Measurements from ENCODE around the gene EIF3F.

Gene EIF3F

GRCh38 chr11:8013833-8014232, 26.7 kb downstream of the EIF3F start:
- H3K9ac ChIP-seq (ENCODE audit: low read length), result no peak overlapping the region
- peaks cover 6% of the 10 kb centered on the region for H3K4me1 ChIP-seq (ENCODE audit: insufficient read depth, low read length)
- no peaks in the 10 kb centered on the region for H3K9me3 ChIP-seq (ENCODE audit: low read length)
- H3K27me3 ChIP-seq (ENCODE audit: control insufficient read depth in 1 of 2, insufficient read depth in 2 of 2, low read length in 2 of 2), result no peaks in the 10 kb centered on the region
- H3K27ac ChIP-seq (ENCODE audit: low read depth, low read length), result no peak overlapping the region
- H3K36me3 ChIP-seq (ENCODE audit: insufficient read depth, low read length), result no peaks in the 10 kb centered on the region
- H3K4me3 ChIP-seq (ENCODE audit: low read depth in 1 of 2, low read length in 2 of 2), result no peak overlapping the region

- Histone ChIP-seq H3K9ac (ENCODE audit: low read length) (no peak overlapping the region), H3K4me3 (ENCODE audit: low read depth in 1 of 2, low read length in 2 of 2) (no peak overlapping the region), H3K36me3 (ENCODE audit: insufficient read depth, low read length) (no peaks in the 10 kb centered on the region), H3K27me3 (ENCODE audit: control insufficient read depth in 1 of 2, insufficient read depth in 2 of 2, low read length in 2 of 2) (no peaks in the 10 kb centered on the region), H3K4me1 (ENCODE audit: insufficient read depth, low read length) (peaks cover 11% of the 10 kb centered on the region), H3K27ac (ENCODE audit: low read depth, low read length) (no peak overlapping the region), H3K9me3 (ENCODE audit: low read length) (no peaks in the 10 kb centered on the region)
Observed at GRCh38 chr11:8015753-8016239, 28.7 kb downstream of the EIF3F start.

- peaks cover 11% of the 10 kb centered on the region for H3K4me1 ChIP-seq (ENCODE audit: insufficient read depth, low read length)
- no peak overlapping the region for H3K27ac ChIP-seq (ENCODE audit: low read depth, low read length)
- H3K9me3 ChIP-seq (ENCODE audit: low read length), result no peaks in the 10 kb centered on the region
- no peak overlapping the region for H3K4me3 ChIP-seq (ENCODE audit: low read depth in 1 of 2, low read length in 2 of 2)
- no peak overlapping the region for H3K9ac ChIP-seq (ENCODE audit: low read length)
- no peaks in the 10 kb centered on the region for H3K36me3 ChIP-seq (ENCODE audit: insufficient read depth, low read length)
- no peaks in the 10 kb centered on the region for H3K27me3 ChIP-seq (ENCODE audit: control insufficient read depth in 1 of 2, insufficient read depth in 2 of 2, low read length in 2 of 2)
Observed at GRCh38 chr11:8016440-8016839, 29.3 kb downstream of the EIF3F start.

- H3K4me1 ChIP-seq (ENCODE audit: insufficient read depth, low read length), result peaks cover 11% of the 10 kb centered on the region
- H3K27me3 ChIP-seq (ENCODE audit: control insufficient read depth in 1 of 2, insufficient read depth in 2 of 2, low read length in 2 of 2), result no peaks in the 10 kb centered on the region
- H3K36me3 ChIP-seq (ENCODE audit: insufficient read depth, low read length), result no peaks in the 10 kb centered on the region
- H3K27ac ChIP-seq (ENCODE audit: low read depth, low read length), result no peak overlapping the region
- H3K9me3 ChIP-seq (ENCODE audit: low read length), result no peaks in the 10 kb centered on the region
- H3K4me3 ChIP-seq (ENCODE audit: low read depth in 1 of 2, low read length in 2 of 2), result no peak overlapping the region
- H3K9ac ChIP-seq (ENCODE audit: low read length), result no peak overlapping the region
Observed at GRCh38 chr11:8017071-8017470, 29.9 kb downstream of the EIF3F start.

GRCh38 chr11:8017894-8018483, 30.9 kb downstream of the EIF3F start:
- H3K27ac ChIP-seq (ENCODE audit: low read depth, low read length), result peak overlapping the region; percentile 69

GRCh38 chr11:8018484-8019313, 31.6 kb downstream of the EIF3F start:
- peak overlapping the region; percentile 64 to 73 for H3K4me3 ChIP-seq (ENCODE audit: low read depth in 1 of 2, low read length in 2 of 2)
- peak overlapping the region; percentile 69 for H3K27ac ChIP-seq (ENCODE audit: low read depth, low read length)
- no peak overlapping the region for H3K9ac ChIP-seq (ENCODE audit: low read length)
- no peaks in the 10 kb centered on the region for H3K27me3 ChIP-seq (ENCODE audit: control insufficient read depth in 1 of 2, insufficient read depth in 2 of 2, low read length in 2 of 2)
- peaks cover 11% of the 10 kb centered on the region for H3K4me1 ChIP-seq (ENCODE audit: insufficient read depth, low read length)
- H3K36me3 ChIP-seq (ENCODE audit: insufficient read depth, low read length), result no peaks in the 10 kb centered on the region
- no peaks in the 10 kb centered on the region for H3K9me3 ChIP-seq (ENCODE audit: low read length)

More at GRCh38 chr11:8017894-8018483, 30.9 kb downstream of the EIF3F start:
- no peaks in the 10 kb centered on the region for H3K27me3 ChIP-seq (ENCODE audit: control insufficient read depth in 1 of 2, insufficient read depth in 2 of 2, low read length in 2 of 2)
- H3K4me3 ChIP-seq (ENCODE audit: low read depth in 1 of 2, low read length in 2 of 2), result peak overlapping the region; percentile 64 to 73
- H3K36me3 ChIP-seq (ENCODE audit: insufficient read depth, low read length), result no peaks in the 10 kb centered on the region
- H3K9ac ChIP-seq (ENCODE audit: low read length), result no peak overlapping the region
- H3K9me3 ChIP-seq (ENCODE audit: low read length), result no peaks in the 10 kb centered on the region
- H3K4me1 ChIP-seq (ENCODE audit: insufficient read depth, low read length), result peaks cover 11% of the 10 kb centered on the region

- Histone ChIP-seq H3K4me1 (ENCODE audit: insufficient read depth, low read length) (peaks cover 11% of the 10 kb centered on the region), H3K4me3 (ENCODE audit: low read depth in 1 of 2, low read length in 2 of 2) (peak overlapping the region; percentile 64 to 73), H3K27ac (ENCODE audit: low read depth, low read length) (peak overlapping the region; percentile 69), H3K9me3 (ENCODE audit: low read length) (no peaks in the 10 kb centered on the region), H3K9ac (ENCODE audit: low read length) (peak overlapping the region; percentile 22), H3K36me3 (ENCODE audit: insufficient read depth, low read length) (no peaks in the 10 kb centered on the region), H3K27me3 (ENCODE audit: control insufficient read depth in 1 of 2, insufficient read depth in 2 of 2, low read length in 2 of 2) (no peaks in the 10 kb centered on the region)
Observed at GRCh38 chr11:8019314-8020243, 32.4 kb downstream of the EIF3F start.

- Histone ChIP-seq H3K36me3 (ENCODE audit: insufficient read depth, low read length) (no peaks in the 10 kb centered on the region), H3K9me3 (ENCODE audit: low read length) (no peaks in the 10 kb centered on the region), H3K27me3 (ENCODE audit: control insufficient read depth in 1 of 2, insufficient read depth in 2 of 2, low read length in 2 of 2) (no peaks in the 10 kb centered on the region), H3K4me1 (ENCODE audit: insufficient read depth, low read length) (peaks cover 11% of the 10 kb centered on the region), H3K9ac (ENCODE audit: low read length) (peak overlapping the region; percentile 22), H3K4me3 (ENCODE audit: low read depth in 1 of 2, low read length in 2 of 2) (peak overlapping the region; percentile 34 to 56), H3K27ac (ENCODE audit: low read depth, low read length) (no peak overlapping the region)
Observed at GRCh38 chr11:8020244-8020597, 33.1 kb downstream of the EIF3F start.

- Histone ChIP-seq H3K9ac (ENCODE audit: low read length) (no peak overlapping the region), H3K36me3 (ENCODE audit: insufficient read depth, low read length) (no peaks in the 10 kb centered on the region), H3K4me3 (ENCODE audit: low read depth in 1 of 2, low read length in 2 of 2) (no peak overlapping the region), H3K4me1 (ENCODE audit: insufficient read depth, low read length) (peaks cover 11% of the 10 kb centered on the region), H3K27ac (ENCODE audit: low read depth, low read length) (no peak overlapping the region), H3K9me3 (ENCODE audit: low read length) (no peaks in the 10 kb centered on the region), H3K27me3 (ENCODE audit: control insufficient read depth in 1 of 2, insufficient read depth in 2 of 2, low read length in 2 of 2) (no peaks in the 10 kb centered on the region)
Observed at GRCh38 chr11:8021920-8022319, 34.8 kb downstream of the EIF3F start.

GRCh38 chr11:8022876-8023275, 35.7 kb downstream of the EIF3F start:
- H3K4me3 ChIP-seq (ENCODE audit: low read depth in 1 of 2, low read length in 2 of 2), result no peak overlapping the region
- H3K9ac ChIP-seq (ENCODE audit: low read length), result no peak overlapping the region
- no peaks in the 10 kb centered on the region for H3K27me3 ChIP-seq (ENCODE audit: control insufficient read depth in 1 of 2, insufficient read depth in 2 of 2, low read length in 2 of 2)
- no peak overlapping the region for H3K27ac ChIP-seq (ENCODE audit: low read depth, low read length)
- H3K9me3 ChIP-seq (ENCODE audit: low read length), result no peaks in the 10 kb centered on the region
- H3K36me3 ChIP-seq (ENCODE audit: insufficient read depth, low read length), result no peaks in the 10 kb centered on the region
- peaks cover 10% of the 10 kb centered on the region for H3K4me1 ChIP-seq (ENCODE audit: insufficient read depth, low read length)

Data from muscle layer of colon (tissue), 2 donors.